Muscle of leg (tissue), 11 donors: ENCODE results near the gene LRRK2. TPM values are rescaled to one million over a fixed set of nuclear protein-coding genes. Genes with fewer than 3 reads are reported as not detected.
A peak's percentile ranks its signal among the peaks of the same experiment; 100 is the strongest.
"Not testable (repeated sequence)": the region's sequence is repeated elsewhere in the genome, so short reads cannot be mapped to it uniquely, and the experiment has no call there.

Experiments
- DNase-seq: peaks from one replicate; pipeline ENCODE4 v3.0.0; 2013
- H3K27ac ChIP-seq: one replicate; pipeline ENCODE4 v1.5.1; 2013; ENCODE audit warnings: mild to moderate bottlenecking, low read length, control low read depth
- H3K27me3 ChIP-seq: one replicate; pipeline ENCODE4 v1.6.1; 2013; ENCODE audit warnings: low read length; ENCODE audit not compliant: control insufficient read depth, insufficient read depth
- H3K36me3 ChIP-seq: one replicate; pipeline ENCODE4 v1.6.1; 2013; ENCODE audit warnings: low read length; ENCODE audit not compliant: control insufficient read depth, insufficient read depth
- H3K4me1 ChIP-seq: one replicate; pipeline ENCODE4 v1.6.1; 2013; ENCODE audit warnings: low read length; ENCODE audit not compliant: control insufficient read depth, insufficient read depth
- H3K4me3 ChIP-seq: one replicate; pipeline ENCODE4 v1.5.1; 2013; ENCODE audit warnings: low read length, control low read depth
- H3K9me3 ChIP-seq: replicated peaks from 2 replicates; pipeline ENCODE4 v1.6.1; 2013; ENCODE audit warnings: low read depth, low read length; ENCODE audit not compliant: control insufficient read depth
- WGBS: methylation state at CpG from one replicate; pipeline ENCODE4 v1.1.5; 2013; ENCODE audit warnings: missing lambda C conversion rate; ENCODE audit not compliant: insufficient coverage; 5-methylcytosine and 5-hydroxymethylcytosine counted together
- polyA plus RNA-seq, 8 donors: library from polyadenylated mRNA; unstranded; fragments of 120-200 nt; gene quantifications; one replicate each; pipeline versions ENCODE4 v1.2.1 to v1.2.3, GENCODE V29; 2013; ENCODE audit warnings: inconsistent platforms in 1 of 8, low replicate concordance in 1 of 8; ENCODE audit not compliant: insufficient read length in 8 of 8, insufficient read depth in 1 of 8
- total RNA-seq: library from RNA; stranded (reverse); fragments of 120-200 nt; gene quantifications from one replicate; pipeline ENCODE4 v1.2.4, GENCODE V29; 2013

The LRRK2 gene
- total and polyA plus RNA-seq, 9 donors, result 2.7 to 5.9 (median 3.3) TPM

DNA sequence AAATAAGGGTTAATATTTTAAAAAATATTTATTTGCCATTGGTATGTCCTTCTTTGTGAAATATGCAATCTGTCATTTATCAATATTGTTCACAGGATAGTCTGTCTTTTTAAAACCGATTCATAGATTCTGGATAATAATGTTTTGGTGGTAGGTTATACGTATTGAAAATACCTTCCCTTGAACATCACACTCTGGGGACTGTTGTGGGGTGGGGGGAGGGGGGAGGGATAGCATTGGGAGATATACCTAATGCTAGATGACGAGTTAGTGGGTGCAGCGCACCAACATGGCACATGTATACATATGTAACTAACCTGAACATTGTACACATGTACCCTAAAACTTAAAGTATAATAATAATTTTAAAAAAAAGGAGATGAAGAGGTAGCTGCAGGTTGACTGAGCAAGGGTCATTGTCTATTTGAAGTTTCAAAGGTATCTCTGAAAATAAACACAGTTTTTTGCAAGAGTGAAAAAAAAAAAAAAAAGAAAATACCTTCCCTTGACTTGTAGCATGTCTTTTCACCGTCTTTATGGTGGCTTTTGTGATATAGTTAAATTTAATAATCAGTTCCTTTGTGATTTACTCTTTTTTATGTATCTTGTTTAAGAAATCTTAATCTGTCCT, 19.8 kb downstream of the LRRK2 start:
- not testable (repeated sequence) for H3K27me3 ChIP-seq, H3K4me3 ChIP-seq

DNA sequence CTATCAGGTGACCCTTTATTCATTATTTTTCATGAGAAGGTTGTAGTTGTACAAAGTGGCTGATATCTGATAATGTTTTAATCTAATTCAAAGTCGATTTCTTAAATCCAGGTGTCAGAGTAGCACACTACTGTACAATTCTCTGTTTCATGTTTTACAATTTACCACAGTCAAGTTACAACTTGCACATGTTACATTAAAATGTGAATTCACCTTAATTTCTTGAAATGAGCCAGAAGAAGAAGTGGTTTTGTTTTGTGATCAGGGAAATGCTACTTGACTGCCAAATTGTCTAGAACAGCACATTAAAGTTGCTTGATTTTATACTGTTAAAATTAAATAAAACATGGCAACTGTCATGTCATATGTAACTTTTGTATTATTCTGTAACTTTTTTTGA, 23.2 kb downstream of the LRRK2 start:
- WGBS, result no CpG with 5 or more reads among the region's 1 CpG
- Histone ChIP-seq H3K4me1 (no peaks in the 10 kb centered on the region), H3K27ac (no peak overlapping the region), H3K36me3 (no peaks in the 10 kb centered on the region), H3K4me3 (no peak overlapping the region), H3K9me3 (no peaks in the 10 kb centered on the region), H3K27me3 (no peaks in the 10 kb centered on the region)
- DNase-seq, result no peak

More for the DNA sequence above, 19.8 kb downstream of the LRRK2 start:
- DNase-seq, H3K9me3 ChIP-seq, H3K4me1 ChIP-seq, H3K36me3 ChIP-seq, H3K27ac ChIP-seq: not testable (repeated sequence)
- WGBS, result no CpG with 5 or more reads among the region's 5 CpGs

DNA sequence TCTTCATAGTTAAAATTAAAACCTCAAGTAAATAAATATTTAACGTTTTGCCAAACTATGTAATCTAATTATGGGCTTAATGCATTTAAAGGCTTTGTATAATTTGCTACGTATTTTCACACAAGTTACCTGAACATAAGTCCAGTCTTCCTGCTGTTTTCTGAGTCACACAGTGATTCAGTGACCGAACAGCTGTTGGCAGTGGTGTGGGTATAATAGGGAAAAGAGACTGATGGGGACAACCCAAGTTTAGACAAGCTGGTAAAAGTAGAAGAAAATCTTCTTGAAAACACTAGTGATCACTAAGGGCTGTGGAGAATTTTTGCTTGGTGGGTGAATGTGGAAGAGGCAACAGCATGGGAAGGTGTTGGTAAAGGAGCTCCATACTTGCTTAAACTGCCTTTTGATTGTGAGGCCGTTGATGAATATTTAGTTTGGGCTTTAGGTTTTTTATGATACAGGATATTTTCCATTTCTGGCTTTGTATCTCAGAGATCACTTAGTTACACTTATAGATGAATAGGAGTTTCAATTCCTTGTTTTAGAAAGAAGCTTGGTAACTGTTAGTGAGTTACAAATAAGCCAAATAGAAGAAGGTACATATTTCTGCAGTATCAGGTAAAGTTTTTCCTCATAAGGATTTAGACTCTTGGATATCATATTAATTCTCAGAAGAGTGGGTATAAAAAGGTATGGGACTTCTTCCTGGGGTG, 23.9 kb downstream of the LRRK2 start:
- H3K36me3 ChIP-seq, result no peaks in the 10 kb centered on the region
- no CpG with 5 or more reads among the region's 4 CpGs for WGBS
- H3K27ac ChIP-seq, result no peak overlapping the region

DNA sequence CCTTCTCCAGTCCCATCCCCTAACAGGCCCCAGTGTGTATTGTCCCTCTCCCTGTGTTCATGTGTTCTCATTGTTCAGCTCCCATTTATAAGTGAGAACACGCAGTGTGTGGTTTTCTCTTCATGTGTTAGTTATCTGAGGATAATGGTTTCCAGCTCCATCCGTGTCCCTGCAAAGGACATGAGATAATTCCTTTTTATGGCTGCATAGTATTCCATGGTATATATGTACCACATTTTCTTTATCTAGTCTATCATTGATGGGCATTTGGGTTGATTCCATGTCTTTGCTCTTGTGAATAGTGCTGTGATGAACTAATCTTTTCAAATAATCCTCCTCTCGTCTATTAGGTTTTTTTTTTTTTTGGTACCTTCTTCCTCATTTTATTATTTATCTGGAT, 25.9 kb downstream of the LRRK2 start:
- not testable (repeated sequence) for H3K9me3 ChIP-seq, H3K27me3 ChIP-seq, H3K4me1 ChIP-seq, DNase-seq, H3K27ac ChIP-seq, H3K4me3 ChIP-seq, H3K36me3 ChIP-seq
- no CpG with 5 or more reads among the region's 3 CpGs for WGBS

More for the DNA sequence above, 23.9 kb downstream of the LRRK2 start:
- Histone ChIP-seq H3K4me3 (no peak overlapping the region), H3K9me3 (no peaks in the 10 kb centered on the region), H3K4me1 (no peaks in the 10 kb centered on the region), H3K27me3 (no peaks in the 10 kb centered on the region)
- DNase-seq, result no peak

DNA sequence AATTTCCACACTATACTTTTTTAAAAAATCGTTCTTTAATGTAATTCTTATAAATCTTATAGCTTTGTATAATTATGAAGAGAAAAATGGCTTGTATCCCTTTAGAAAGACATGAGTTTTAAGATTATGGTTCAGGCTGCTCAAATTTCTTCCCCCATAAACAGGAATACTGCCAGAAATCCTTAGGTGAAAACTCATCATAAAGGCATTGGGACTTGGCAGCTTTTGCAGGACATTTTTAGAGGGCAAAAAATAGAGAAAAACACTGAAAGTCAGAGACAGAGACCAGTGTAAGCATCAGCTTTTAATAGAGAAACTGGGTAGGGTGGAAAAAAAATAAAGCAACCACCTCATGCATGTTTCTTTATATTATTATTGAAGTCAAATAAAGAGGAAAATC, 29.1 kb downstream of the LRRK2 start:
- H3K4me3 ChIP-seq, result no peak overlapping the region
- H3K27ac ChIP-seq, result no peak overlapping the region
- WGBS, result no CpG with 5 or more reads among the region's 1 CpG
- no peaks in the 10 kb centered on the region for H3K4me1 ChIP-seq
- H3K27me3 ChIP-seq, result no peaks in the 10 kb centered on the region
- DNase-seq, result peak; percentile 24
- H3K36me3 ChIP-seq, result no peaks in the 10 kb centered on the region
- H3K9me3 ChIP-seq, result no peaks in the 10 kb centered on the region

DNA sequence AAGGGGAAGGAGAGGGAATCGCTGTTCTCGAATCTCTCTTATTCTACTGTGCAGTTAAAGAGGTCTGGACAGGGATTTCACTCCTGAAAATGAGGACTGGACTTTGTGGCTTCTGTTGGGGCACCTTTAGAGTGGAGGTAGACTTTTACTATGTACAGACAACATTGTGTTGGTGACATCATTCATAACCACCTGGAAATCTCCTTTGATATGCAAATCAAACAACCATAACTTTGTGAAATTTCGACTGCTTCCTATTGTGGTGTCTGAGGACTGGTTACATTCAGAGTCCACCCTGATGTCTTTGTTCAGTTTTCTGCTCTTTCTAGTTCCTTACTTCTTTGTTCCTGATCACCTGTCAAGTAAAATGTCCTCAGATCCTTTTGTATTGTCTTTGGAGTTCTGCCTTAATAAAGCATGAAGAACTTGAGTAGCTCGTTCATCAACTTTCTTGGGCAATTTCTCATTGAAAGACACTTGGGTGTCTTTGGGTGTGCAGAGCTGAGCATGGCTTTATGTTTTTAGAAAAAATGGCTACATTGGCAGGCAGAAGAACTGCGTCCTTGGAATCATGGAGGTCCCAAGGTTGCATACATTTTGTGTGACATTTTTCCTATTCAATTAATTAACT, 29.8 kb downstream of the LRRK2 start:
- no CpG with 5 or more reads among the region's 5 CpGs for WGBS
- Histone ChIP-seq H3K27ac (no peak overlapping the region), H3K9me3 (no peaks in the 10 kb centered on the region), H3K4me1 (no peaks in the 10 kb centered on the region), H3K36me3 (no peaks in the 10 kb centered on the region), H3K27me3 (no peaks in the 10 kb centered on the region), H3K4me3 (no peak overlapping the region)
- DNase-seq, result no peak

DNA sequence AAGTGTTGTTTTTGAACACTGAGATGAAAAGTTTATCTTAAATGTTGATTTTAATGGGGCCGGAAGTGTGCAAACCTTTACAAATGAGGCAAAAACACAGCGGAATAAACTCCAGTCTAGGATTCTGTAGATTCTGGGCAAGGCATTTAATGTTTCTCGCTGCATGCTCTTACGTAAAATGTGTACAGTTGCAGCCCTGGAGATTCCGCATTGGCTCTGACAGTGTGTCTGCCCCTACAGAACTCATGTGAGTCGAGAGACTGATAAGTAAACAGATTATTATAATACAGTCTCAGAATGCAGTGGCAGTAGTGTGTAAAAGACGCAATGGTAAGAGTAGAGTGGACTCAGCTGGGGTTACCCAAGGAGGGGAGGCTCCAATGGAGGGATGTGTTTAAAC, 33.6 kb downstream of the LRRK2 start:
- no peaks in the 10 kb centered on the region for H3K4me1 ChIP-seq
- H3K27ac ChIP-seq, result no peak overlapping the region
- no peaks in the 10 kb centered on the region for H3K9me3 ChIP-seq
- no peaks in the 10 kb centered on the region for H3K27me3 ChIP-seq
- 97% methylated on average over 5 of the region's 7 CpGs for WGBS
- no peaks in the 10 kb centered on the region for H3K36me3 ChIP-seq
- no peak overlapping the region for H3K4me3 ChIP-seq
- no peak for DNase-seq

DNA sequence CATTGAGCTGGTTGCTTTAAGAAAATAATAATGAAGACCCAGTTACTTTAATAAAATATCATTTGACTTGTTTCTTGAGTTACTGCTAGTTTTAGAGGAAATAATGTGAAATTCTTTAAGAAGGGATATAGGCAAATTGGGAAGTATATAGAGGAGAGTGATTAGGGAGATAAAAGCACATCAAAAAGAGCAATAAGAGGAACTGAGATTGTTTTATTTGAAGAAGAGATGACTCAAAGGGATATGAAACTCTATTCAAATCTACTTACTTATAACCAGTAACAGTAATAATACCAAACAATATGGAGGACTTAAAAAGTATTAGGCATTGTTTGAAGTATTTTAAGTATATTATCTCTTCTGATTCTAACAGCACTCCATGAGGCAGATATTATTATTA, 37.1 kb downstream of the LRRK2 start:
- DNase-seq, result no peak
- Histone ChIP-seq H3K9me3 (peaks cover 5% of the 10 kb centered on the region), H3K4me3 (no peak overlapping the region), H3K4me1 (no peaks in the 10 kb centered on the region), H3K27me3 (no peaks in the 10 kb centered on the region), H3K27ac (no peak overlapping the region), H3K36me3 (no peaks in the 10 kb centered on the region)

DNA sequence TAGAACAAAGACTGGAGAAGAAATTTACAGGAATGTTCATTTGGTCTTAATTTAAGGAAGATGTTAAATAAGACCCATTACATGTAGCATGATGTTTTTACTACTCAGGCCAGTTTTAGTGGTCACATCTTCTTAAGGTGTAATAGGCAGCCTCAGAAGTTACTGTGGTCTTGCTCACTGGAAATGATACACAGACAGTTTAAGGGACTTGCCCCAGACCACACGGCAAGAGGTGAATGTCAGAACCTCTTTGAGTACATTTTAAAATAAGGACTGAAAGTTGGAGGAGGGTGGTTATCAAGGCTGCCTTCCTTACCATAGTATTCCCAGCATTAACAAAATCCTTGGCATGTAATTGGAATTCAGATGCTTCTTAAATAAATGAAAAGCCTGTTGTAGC, 37.9 kb downstream of the LRRK2 start:
- peaks cover 5% of the 10 kb centered on the region for H3K9me3 ChIP-seq
- no peaks in the 10 kb centered on the region for H3K36me3 ChIP-seq
- no peak for DNase-seq
- no CpG with 5 or more reads among the region's 1 CpG for WGBS
- no peak overlapping the region for H3K27ac ChIP-seq
- H3K4me3 ChIP-seq, result no peak overlapping the region
- H3K27me3 ChIP-seq, result no peaks in the 10 kb centered on the region
- no peaks in the 10 kb centered on the region for H3K4me1 ChIP-seq

DNA sequence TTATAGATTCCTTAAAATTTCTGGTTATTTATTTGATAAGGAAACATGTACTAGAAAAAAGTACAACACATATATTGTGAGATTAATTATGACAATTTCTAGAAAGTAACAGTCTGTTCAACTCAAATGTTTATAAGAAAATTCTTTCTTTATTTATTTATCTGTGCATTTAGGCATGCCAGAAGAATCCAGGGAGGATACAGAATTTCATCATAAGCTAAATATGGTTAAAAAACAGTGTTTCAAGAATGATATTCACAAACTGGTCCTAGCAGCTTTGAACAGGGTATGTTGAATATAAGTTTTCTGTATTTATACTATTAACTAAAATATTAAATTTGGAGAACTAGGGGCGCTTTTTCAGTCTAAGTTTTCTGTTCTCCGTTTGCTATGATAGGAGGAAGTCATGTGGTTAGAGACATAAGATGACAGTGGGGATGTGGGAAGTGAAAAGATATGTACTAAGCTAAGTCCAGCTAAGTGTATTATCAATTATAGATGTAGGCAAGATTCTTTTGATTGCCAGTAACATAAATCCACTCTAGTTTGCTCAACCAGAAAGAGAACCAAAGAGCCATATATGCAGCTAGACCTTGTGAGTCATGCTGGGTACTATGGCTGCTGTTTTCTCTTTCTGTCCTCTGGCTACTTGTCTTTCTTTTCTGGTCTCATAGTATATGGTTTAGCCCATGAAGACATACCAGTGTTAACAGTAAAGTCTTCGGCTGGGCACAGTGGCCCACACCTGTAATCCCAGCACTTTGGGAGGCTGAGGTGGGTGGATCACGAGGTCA, 39.0 kb downstream of the LRRK2 start:
- peaks cover 5% of the 10 kb centered on the region for H3K9me3 ChIP-seq
- H3K36me3 ChIP-seq, result no peaks in the 10 kb centered on the region
- H3K27me3 ChIP-seq, result no peaks in the 10 kb centered on the region
- H3K4me3 ChIP-seq, result no peak overlapping the region
- WGBS, result no CpG with 5 or more reads among the region's 4 CpGs
- no peak overlapping the region for H3K27ac ChIP-seq
- no peak for DNase-seq
- H3K4me1 ChIP-seq, result no peaks in the 10 kb centered on the region
